ENCODE results near the gene TRAK2.

DNA sequence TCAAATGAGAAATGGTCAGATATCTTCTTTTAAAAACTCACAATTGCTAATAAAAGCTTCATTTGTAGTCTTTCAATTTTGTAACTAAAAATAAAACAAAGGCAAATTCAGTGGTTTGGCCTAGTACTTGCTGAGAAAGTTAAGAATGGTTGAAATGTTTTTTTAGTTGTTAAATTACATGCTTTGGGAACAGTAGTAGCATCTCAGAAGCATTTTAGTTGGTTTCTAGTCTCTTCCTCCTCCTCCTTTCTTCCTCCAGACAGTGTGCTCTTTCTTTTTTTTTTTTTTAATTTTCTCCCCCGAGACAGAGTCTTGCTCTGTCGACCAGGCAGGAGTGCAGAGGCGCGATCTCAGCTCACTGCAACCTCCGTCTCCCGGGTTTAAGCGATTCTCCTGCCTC is 9.8 kb downstream of the TRAK2 start:
- TF ChIP-seq CTCF (conservative IDR thresholded peaks at IDR 0.05) (no peak), EZH2 (IDR thresholded peaks at IDR 0.05; ENCODE audit: low read depth) (no peak)

Data from PC-9 (cell line).